ENCODE results near the gene CTNNA3.
"Not testable (repeated sequence)": the region's sequence is repeated elsewhere in the genome, so short reads cannot be mapped to it uniquely, and the experiment has no call there.

CTNNA3 gene

DNA sequence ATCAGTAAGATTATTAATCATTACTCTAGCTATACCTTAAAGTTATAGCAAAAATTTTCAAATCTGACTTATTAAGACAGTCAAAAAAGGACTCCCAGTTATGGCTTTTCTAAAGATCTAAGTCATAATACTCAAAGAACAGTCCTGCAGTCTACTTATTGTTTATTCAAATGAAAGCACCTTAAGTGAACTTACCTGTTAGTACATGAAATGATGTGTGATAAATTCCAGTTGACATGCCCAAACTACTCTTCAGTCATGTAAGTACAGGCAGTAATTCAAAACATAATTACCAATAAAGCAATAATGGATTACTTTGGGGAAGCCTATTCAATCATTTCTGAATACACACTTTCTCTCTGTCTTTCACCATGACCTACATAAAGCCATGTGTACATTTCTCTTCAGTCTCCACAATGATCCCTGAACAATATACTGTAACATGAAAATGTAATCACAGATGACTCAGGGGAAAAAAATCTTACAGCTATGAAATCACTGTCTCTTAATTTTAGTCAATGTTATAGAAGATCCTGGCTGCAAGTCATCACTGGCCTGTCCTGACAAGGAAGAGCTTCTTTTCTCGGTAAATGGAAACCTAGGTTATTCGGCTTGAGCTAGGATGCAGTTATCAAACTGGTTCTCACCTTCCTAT is 1190.9 kb downstream of the CTNNA3 start:
- peak in 1 of 3 experiments; percentile 44 for DNase-seq

GRCh38 chr10:66501356-66501755 is 1194.6 kb downstream of the CTNNA3 start:
- DNase-seq, result no peak

GRCh38 chr10:66483966-66484365 is 1212.0 kb downstream of the CTNNA3 start:
- DNase-seq, result no peak

DNA sequence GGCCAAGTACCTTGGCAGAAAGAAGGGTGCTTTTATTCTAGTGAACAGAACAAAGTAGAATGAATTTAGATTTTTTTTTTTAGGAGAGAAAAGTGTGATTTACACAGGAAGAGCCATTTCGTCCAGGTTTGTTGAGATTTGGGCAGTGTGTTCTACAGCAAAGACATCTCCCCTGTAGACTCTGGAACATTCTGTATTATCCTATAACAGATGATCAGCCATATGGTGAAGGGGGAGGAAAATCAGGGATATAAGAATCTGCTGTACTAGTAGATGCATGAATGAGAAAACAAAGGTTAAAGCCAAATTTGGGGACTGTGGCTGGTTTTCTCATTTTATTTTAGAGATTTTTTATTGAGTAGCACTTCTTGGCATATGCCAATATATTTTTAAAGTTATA is 1223.8 kb downstream of the CTNNA3 start:
- no peak for DNase-seq

DNA sequence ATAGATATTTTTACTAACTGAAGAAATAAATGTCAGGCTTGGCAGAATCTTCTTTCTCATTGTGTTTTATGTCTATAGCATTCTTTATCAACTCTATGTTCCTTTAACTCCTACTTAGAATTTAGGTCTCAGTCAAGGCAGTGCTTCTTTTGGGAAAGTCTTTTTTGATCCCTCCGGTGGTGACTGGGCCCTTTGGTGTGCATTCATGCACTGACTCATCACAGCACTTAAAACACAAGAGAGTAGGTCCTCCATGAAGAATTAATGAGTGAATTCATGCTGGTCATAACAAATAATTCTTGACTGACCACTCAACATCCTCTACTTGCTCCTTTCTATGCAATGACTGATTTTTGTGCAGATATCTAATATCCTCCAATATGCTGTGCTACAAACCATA is 1229.0 kb downstream of the CTNNA3 start:
- DNase-seq, result no peak

DNA sequence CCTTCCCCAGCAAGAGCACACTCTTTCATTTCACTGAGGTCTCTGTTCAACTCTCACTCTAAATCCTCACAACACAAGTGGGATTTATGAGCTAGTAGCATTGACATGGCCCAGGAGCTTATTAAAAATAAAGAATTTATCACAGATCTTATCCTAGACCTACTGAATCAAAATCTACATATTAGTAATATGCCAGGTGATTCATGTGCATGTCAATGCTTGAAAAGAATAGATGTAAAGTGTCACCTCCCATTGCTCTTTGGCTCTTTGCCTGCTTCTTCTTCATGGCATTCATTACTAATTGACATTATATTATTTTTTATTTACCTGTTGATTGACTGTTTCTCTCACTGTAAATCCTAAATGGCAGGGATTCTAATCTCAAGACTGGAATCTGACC is 1229.4 kb downstream of the CTNNA3 start:
- DNase-seq, result no peak

DNA sequence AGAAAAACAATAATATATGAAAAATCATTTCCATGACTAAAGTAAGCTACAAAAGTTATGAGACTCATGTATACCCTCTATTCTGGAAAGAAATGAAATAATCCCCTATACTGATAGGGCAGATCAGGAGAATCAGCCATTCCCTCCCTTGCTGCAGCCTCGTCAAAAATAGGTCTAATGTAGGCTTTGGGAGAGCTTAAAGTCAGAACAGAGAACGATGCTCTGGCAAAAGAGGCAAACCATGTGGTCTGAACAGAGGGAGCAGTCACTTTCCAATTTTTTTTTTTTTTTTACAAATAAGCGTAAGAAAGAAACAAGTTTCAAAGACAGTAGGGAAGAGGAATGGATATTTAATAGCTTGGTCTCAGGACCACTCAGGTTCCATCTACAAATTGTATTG is 1232.4 kb downstream of the CTNNA3 start:
- no peak for DNase-seq

DNA sequence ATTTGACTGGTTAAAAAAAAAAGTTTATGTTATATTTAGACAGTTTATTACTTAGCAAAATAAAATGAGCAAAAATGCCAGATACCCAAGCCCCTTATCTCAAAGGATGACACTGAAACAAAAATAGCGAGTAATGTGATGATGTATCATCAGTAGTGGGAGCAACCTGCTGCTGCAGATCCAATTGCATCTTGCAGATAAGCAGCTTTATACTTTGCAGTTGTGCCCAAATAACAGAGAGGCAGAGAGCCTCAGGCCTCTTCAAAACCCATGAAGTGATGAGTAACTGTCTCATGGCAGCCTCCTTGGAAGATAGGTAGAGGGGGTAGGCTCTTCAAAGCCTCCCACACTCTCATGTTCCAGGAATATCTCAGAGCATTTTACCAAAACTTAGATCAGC is 1238.4 kb downstream of the CTNNA3 start:
- no peak for DNase-seq

- no peak for DNase-seq
These were observed 1240.7 kb downstream of the CTNNA3 start for GRCh38 chr10:66455304-66455703.

DNA sequence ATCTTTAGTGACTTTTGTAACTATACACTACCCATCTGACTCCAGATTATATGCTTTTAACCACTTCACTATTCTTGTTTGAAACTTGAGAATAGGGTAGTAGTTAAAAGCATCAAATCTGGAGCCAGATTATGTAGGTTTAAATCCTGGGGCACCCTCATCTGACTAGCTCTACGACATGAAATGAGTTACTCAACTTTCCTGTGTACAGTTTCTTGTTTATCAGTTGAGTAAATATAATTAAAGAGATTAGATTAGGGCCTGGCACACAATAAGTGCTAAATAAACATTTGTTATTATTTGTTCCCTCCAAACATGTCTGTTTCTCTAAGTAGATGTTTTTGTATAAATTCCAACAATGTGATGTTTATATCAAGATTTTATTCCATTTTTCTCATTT is 1255.4 kb downstream of the CTNNA3 start:
- no peak for DNase-seq

DNA sequence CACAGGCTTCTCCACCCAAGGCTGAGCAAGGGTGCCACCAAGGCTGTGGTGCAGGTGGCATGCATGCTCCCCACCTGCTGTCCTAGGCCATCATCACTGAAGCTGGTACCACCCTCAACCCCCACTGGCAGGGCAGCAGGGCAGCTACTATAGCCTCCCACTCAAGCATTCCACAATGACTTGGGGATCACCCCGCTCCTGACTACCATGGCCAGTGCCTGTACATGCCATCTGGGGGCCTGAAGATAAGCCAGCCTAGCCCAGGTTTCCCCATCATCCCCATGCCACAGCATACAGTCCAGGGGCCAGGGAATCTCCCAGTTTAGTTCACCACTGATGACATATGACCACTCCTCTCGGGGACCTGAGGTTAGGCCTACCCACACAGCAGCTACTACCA is 1281.1 kb downstream of the CTNNA3 start:
- no peak for DNase-seq

DNA sequence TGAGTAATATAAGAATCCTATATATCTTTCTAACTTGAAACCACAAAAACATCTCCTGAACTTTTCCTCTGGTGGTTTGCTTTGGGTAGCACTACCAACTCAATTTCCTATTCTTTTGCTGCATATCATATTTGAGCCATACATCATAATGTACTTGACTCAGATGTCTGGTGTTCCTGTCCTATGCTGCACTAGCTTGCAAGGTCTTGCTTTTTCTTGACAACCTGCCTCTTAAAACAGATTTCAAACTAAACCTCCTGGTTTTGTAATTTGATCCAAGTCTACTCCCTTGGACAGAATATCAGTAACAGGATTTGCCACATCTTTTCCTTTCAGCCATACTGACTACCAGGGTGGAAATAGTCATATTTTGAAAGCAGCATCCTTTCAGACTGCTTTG is 1290.4 kb downstream of the CTNNA3 start:
- DNase-seq, result no peak

DNA sequence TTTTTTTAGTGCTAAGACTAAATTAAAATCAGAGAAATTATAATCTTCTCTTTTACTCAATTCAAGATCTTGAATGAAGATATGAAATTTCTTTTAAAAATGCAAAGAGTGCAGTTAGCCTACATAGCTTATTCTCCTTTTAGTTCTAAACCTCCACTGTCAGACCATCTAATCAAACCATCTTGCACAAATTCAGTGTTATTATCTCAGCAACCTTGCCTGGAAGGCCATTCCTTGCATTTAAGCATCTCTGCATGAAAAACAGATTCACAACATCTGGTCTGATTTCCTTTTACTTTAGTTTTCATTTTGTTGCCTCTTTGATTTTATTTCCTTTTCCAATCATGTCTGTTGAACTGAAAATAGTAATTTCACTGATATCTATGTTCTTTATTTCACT is 1297.3 kb downstream of the CTNNA3 start:
- DNase-seq, result peak in 2 of 3 experiments; percentile 1 to 64

GRCh38 chr10:66394342-66395063 is 1301.5 kb downstream of the CTNNA3 start:
- no peak for DNase-seq

DNA sequence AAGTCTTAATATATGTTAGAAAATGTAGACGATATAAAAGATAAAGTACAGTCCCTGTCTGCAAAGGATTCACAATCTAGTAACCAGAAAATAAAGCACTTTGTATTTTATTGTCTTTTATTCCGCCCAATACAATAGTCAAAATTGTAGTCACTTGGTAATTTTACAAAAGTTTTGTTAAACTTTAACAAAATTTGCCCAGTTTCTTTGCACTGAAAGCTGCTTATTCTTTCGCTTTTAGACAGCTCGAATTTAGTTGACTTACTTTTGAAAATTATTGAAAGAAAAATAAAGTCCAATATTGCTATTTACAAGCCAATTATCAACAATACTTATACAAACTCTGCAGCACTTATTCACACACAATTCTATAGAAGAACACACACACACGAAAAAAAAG is 1305.1 kb downstream of the CTNNA3 start:
- DNase-seq, result no peak

GRCh38 chr10:66381045-66381444 is 1315.0 kb downstream of the CTNNA3 start:
- no peak for DNase-seq

DNA sequence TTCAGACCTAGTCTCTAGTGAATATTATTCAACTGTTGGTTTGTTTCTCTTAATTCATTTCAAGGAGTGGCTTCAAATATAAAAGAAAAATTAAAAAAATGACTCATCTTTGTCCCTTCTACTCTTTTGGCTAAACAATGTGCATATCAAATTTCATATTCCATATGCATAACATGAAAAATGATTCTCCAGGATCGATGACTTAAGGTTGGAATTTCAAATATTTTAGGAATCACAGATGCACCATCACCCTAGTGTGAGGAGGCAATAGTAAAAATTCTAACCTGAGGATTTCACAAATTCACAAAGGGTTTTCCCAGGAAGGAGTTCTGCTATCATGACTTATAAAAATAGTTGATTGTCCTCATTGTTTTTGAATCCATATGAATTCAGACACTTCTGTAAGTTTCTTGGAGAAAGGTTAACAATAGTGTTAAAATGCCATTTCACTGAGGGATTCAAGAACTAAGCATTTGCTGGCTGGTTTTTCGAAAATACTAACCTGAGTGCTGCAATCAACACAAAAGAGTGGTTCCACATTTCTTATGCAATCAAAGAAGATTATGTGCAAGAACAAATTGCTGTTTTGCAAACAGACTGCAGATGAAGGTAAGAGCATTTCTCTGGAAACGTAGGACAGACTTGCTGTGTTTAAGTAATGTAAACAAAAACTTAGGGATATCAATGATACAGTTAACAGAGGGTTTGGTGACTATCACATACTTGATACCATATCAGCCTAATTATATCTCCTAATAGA is 1317.7 kb downstream of the CTNNA3 start:
- DNase-seq, result no peak

GRCh38 chr10:66368146-66368545 is 1327.8 kb downstream of the CTNNA3 start:
- no peak for DNase-seq

GRCh38 chr10:66366163-66366562 is 1329.8 kb downstream of the CTNNA3 start:
- no peak for DNase-seq

DNA sequence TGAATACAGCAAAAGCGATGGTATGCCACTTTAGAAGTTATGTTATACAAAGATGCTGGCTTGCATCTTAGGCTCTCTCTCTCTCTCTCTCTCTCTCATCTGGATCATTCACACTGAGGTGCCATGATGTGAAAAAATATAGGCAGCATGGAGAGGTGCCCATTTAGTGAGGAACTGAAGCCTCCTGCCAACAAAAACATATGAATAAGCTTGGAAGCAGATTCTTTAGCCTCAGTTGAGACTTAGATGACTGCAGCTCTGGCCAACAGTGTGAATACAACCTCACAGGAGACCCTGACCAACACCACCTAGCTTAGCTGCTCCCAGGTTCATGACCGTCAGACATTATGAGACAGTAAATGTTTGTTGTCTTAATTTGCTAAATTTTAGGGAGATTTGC is 1330.3 kb downstream of the CTNNA3 start:
- no peak for DNase-seq

- no peak for DNase-seq
These were observed 1333.5 kb downstream of the CTNNA3 start for GRCh38 chr10:66362522-66362921.

- not testable (repeated sequence) for DNase-seq
These were observed 1342.2 kb downstream of the CTNNA3 start for GRCh38 chr10:66353822-66354221.

- DNase-seq, result no peak
These were observed 1342.6 kb downstream of the CTNNA3 start for GRCh38 chr10:66353422-66353821.

Measured in NCI-H1417 (cell line).